Measurements from ENCODE around the gene OXTR. TPM values are rescaled to one million over a fixed set of nuclear protein-coding genes. Genes with fewer than 3 reads are reported as not detected.
A peak's percentile ranks its signal among the peaks of the same experiment; 100 is the strongest.

Gene OXTR
- total RNA-seq, 2 experiments from 2014 or later: 0.60 to 0.70 TPM

DNA sequence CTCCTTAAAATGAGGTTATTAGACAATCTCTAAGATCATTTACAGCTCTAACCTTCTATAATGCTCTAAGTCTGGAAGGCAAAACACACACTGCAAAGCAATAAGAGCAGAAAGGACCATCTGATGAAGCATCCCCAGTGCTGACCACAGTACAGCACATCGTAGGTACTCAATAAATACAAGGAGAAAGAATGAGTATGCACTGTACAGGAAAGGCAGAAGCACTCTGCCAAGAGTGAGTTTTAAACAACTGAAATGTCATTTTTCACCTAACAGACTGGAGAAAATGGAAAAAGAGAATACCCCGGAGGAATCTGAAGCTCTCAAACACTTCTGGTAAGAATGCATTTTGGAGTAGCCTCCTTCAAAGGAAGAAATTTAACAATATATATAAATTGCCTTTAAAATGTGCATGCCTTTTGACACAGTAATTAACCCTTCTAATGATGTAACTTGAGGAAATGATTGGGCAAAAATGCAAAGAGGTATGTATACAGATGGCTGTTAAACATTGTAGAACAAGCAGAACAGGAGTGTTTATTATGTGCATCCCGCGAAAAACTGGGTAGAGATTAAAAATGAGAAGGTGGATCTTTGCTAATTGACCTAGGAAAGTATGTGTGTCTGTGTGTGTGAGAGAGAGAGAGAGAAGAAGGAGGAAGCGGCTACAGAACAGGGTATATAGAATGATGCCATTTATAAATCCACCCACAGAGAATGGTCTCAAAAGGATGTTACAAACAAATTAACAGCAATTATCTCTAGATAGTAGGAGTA lies 8.0 kb upstream of the OXTR start:
- Mint-ChIP-seq H3K27me3 (peaks cover 5% of the 10 kb centered on the region), H3K36me3 (no peaks in the 10 kb centered on the region), H3K27ac (no peak overlapping the region), H3K4me1 (no peaks in the 10 kb centered on the region), H3K9me3 (no peaks in the 10 kb centered on the region), H3K4me3 (no peak overlapping the region)
- DNase-seq: no peak

DNA sequence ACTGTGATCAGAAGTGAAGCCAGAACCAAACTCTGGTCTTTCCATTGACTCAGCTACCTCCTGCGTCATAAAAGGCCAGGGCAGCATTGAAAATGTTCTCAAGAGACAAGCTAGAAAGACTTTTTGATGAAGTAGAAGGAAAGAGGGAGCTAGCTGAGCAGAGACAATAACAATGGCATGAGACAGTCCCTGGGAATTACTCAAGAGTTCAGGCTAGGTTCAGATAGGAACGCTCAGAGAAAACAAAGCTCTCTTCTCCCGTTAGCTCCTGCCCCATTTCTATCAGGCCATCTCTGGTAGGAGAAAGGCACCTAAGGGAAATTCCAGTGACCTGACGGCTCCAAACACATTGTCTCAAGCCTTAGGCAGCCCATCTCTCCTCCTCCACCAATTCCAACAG lies 7.0 kb upstream of the OXTR start:
- no peak for DNase-seq
- Mint-ChIP-seq H3K36me3 (no peaks in the 10 kb centered on the region), H3K4me3 (no peak overlapping the region), H3K4me1 (no peaks in the 10 kb centered on the region), H3K27me3 (peaks cover 13% of the 10 kb centered on the region), H3K27ac (no peak overlapping the region), H3K9me3 (no peaks in the 10 kb centered on the region)

DNA sequence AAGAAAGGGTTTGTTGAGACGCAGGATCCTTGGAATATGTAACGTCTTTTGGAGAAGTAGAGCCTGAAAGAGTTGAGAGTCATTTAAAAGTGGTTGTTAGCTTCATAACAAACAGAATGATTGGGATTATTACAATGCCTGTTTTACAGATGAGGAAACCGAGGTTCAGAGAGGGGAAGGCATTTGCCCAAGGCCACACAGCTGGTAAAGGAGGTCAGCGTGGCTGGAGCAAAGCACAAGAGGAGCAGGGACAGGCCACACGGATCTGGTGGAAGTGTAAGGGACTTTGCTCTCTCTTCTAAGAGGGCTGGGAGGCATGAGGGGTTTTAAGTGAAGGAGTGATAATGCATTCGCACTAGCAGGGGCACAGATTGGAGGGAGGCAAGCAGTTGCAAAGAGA lies 6.2 kb upstream of the OXTR start:
- Mint-ChIP-seq H3K9me3 (no peaks in the 10 kb centered on the region), H3K4me3 (no peak overlapping the region), H3K27ac (no peak overlapping the region), H3K27me3 (peaks cover 21% of the 10 kb centered on the region), H3K4me1 (no peaks in the 10 kb centered on the region), H3K36me3 (no peaks in the 10 kb centered on the region)
- no peak for DNase-seq

DNA sequence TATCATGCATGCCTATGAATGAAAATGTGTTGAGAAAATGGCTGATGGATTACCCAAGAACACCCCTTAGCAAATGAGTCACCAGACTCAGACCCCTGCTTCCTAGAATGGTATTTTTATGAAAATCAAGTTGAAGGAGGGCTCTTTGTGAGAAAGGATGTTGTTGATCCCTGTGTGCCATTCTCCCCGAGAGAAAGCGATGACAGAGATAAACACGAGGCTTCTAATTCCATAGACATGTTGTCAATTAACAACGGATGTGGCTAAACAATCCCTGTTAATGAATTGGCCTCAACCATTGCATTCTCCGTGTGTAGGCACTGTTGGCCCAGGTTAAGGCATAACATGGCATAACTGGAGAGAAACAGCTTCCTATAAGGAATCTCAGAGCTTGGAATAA lies 5.8 kb upstream of the OXTR start:
- no peak for DNase-seq

DNA sequence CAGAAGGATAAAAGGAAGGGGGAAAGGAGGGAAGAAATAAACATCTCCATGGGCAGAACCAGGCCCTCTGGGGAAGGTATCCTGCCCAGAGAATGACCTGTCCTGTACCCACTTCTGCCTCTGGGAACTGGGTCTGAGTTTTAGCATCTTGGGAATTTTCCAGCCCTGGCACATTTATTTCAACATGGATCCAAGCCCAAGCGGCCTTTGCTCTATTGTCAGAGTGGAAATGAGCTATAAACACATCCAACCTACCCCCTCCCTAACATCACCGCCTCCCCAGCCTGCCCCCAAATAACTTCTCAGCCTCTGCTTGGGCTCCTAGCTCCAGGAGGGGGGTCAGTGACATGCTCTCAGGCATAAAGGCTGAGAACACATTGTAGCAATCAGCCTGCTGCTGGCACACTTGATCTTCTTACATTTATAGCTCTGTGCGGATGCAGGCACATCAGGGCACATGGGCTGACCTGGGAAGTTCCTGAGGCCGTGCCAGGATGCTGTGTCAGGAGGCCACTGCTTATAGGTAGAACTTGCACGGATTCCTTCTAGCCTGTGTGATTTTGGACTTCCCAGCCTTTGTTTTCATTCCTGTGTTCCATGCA lies 4.6 kb upstream of the OXTR start:
- no peaks in the 10 kb centered on the region for H3K36me3 Mint-ChIP-seq
- H3K4me3 Mint-ChIP-seq: no peak overlapping the region
- H3K27me3 Mint-ChIP-seq: peaks cover 36% of the 10 kb centered on the region
- no peak overlapping the region for H3K27ac Mint-ChIP-seq
- DNase-seq: no peak
- H3K9me3 Mint-ChIP-seq: no peaks in the 10 kb centered on the region
- H3K4me1 Mint-ChIP-seq: peaks cover 6% of the 10 kb centered on the region

More for the DNA sequence above, 5.8 kb upstream of the OXTR start:
- no peaks in the 10 kb centered on the region for H3K36me3 Mint-ChIP-seq
- H3K27ac Mint-ChIP-seq: no peak overlapping the region
- no peaks in the 10 kb centered on the region for H3K4me1 Mint-ChIP-seq
- no peak overlapping the region for H3K4me3 Mint-ChIP-seq
- H3K27me3 Mint-ChIP-seq: peaks cover 25% of the 10 kb centered on the region
- H3K9me3 Mint-ChIP-seq: no peaks in the 10 kb centered on the region

DNA sequence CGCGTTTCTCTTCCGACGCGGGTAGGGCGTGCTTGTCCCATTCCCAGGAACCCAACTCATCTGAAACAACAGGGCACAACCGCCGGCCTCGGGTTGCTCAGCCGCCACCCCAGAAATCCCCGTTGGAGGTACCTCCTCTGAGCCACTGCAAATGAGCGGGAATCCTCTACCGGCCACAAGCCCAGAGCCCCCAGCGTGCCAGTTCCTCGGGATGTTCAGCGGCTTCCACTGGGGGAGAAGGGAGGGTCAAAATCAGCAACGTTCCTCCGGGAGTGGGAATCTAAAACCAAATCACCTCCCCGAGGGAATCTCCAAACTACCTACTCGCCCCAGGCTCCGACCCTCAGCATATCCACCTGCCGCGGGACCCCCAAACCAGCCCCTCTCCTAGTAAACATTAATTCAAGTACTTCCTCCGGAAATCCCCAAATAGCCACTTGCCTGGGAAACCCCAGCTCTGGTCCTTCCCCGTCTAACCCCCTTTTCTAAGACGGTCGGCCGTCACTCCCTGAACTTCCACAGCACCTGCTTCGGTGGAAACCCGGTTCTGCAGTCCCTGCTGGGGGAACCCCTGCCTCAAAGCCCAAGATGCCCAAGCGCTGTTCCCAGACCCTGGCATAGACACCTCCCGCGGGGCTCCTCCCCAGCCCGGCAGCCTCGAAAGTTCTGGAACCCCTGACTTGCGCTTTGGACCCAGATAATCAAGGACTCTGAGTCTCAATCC lies 887 bp downstream of the OXTR start:
- peaks cover 14% of the 10 kb centered on the region for H3K4me1 Mint-ChIP-seq
- no peak overlapping the region for H3K4me3 Mint-ChIP-seq
- H3K27ac Mint-ChIP-seq: no peak overlapping the region
- H3K27me3 Mint-ChIP-seq: peaks cover 62% of the 10 kb centered on the region
- no peaks in the 10 kb centered on the region for H3K9me3 Mint-ChIP-seq
- no peak for DNase-seq
- no peaks in the 10 kb centered on the region for H3K36me3 Mint-ChIP-seq

DNA sequence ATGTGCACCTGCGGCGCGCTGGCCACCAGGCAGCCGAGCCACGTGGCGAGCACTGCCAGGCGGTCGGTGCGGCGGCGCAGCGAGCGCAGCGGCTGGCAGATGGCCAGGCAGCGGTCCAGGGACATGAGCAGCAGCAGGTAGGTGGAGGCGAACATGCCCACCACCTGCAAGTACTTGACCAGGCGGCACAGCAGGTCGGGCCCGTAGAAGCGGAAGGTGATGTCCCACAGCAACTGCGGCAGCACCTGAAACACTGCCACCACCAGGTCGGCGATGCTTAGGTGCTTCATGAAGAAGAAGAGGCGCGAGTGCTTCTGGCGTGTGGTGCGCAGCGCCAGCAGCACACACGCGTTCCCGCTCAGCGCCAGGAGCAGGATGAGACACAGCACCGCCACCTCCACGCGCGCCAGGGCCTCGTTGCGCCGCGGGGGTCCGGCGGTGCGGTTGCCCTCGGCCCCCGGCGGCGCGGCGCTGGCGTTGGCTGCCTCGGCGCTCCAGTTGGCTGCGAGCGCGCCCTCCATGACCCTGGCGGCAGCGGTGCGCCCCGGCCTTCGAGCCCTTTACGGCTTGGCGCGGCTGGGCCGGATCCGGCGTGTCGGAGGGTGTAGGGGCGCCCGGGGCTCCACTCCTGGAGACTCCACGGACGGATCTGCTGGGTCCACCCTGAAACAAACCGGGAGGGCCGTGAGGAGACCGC lies 1.6 kb downstream of the OXTR start:
- no peak overlapping the region for H3K4me3 Mint-ChIP-seq
- peaks cover 61% of the 10 kb centered on the region for H3K27me3 Mint-ChIP-seq
- H3K4me1 Mint-ChIP-seq: peaks cover 14% of the 10 kb centered on the region
- H3K9me3 Mint-ChIP-seq: no peaks in the 10 kb centered on the region
- peak; percentile 30 for DNase-seq
- no peak overlapping the region for H3K27ac Mint-ChIP-seq
- no peaks in the 10 kb centered on the region for H3K36me3 Mint-ChIP-seq

DNA sequence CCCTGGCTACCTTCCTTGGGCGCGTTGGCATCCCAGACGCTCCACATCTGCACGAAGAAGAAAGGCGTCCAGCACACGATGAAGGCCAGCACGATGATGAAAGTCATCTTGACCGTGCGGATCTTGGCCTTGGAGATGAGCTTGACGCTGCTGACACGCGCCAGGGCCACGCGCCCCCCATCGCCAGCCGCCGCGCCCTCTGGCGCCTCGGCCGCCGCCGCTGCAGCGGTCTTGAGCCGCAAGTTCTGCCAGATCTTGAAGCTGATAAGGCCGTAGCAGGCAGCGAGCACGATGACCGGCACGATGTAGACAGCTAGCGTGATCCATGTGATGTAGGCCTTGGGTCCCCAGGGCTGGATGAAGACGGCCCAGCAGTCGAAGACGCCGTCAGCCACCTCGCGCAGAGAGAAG lies 2.2 kb downstream of the OXTR start:
- Mint-ChIP-seq H3K4me1 (peaks cover 14% of the 10 kb centered on the region), H3K9me3 (no peaks in the 10 kb centered on the region), H3K36me3 (no peaks in the 10 kb centered on the region), H3K4me3 (no peak overlapping the region), H3K27ac (no peak overlapping the region), H3K27me3 (peaks cover 56% of the 10 kb centered on the region)
- DNase-seq: no peak

DNA sequence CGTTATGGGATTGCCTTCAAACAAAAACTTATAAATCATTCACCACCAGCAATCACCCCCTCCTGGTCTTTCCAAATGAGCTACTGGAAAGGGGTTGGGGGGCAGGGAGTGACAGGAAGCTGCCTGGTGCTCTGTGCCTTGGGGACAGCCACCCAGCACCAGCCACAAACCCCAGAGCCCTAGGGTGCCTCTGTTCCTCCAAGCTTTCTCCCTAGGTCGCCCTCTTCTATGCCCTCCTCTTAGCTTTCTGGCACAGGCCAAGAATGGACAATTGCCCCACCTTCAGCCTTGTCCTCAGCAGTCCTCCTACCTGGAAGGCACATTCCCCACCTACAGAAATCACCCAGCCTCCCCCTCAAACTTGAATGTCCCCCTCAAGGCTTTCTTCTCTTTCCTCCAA lies 3.3 kb downstream of the OXTR start:
- Mint-ChIP-seq H3K36me3 (no peaks in the 10 kb centered on the region), H3K27me3 (peaks cover 47% of the 10 kb centered on the region), H3K27ac (no peak overlapping the region), H3K4me1 (peaks cover 14% of the 10 kb centered on the region), H3K9me3 (no peaks in the 10 kb centered on the region), H3K4me3 (no peak overlapping the region)
- no peak for DNase-seq

DNA sequence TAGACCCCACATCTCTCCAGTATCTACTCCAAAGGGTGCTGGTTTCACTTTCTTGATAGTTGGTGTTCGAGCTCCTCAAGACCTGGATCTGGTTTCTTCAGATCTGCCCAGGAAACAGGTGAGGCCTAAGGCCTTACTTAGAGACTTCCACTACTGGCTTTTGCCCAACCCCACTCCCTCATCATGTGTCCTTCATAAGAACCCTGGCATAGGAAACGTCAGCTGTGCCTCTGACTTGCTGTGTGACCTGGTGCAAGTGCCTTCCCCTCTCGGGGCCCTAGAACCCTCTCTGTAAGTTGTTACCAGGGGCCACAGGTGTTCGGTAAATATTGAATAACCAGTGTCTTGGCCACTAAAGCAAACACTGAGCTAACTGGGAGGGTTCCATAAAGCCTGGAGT lies 3.9 kb downstream of the OXTR start:
- Mint-ChIP-seq H3K4me3 (no peak overlapping the region), H3K4me1 (peaks cover 14% of the 10 kb centered on the region), H3K27ac (no peak overlapping the region), H3K27me3 (peaks cover 41% of the 10 kb centered on the region), H3K9me3 (no peaks in the 10 kb centered on the region), H3K36me3 (no peaks in the 10 kb centered on the region)
- DNase-seq: no peak

DNA sequence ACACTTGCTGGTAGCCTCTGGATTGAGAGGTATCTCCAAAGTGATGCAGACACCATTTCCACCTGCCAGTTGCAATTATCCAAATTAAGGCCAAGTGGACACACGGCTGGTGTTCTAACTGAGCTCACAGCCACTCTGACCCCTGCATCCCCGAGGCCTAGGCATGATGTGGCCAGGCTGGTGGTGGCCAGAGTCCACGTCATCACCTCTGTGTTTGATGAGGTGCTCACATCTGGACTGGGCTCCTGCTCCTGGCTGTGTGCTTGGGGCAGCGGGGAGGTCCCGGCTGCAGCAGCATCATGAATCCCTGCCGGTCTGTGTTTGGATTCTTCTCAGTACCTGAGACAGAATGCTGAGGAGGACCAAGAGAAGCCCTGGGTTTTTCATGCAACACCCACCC lies 4.9 kb downstream of the OXTR start:
- peaks cover 31% of the 10 kb centered on the region for H3K27me3 Mint-ChIP-seq
- no peak overlapping the region for H3K4me3 Mint-ChIP-seq
- no peaks in the 10 kb centered on the region for H3K36me3 Mint-ChIP-seq
- H3K27ac Mint-ChIP-seq: no peak overlapping the region
- H3K9me3 Mint-ChIP-seq: no peaks in the 10 kb centered on the region
- peaks cover 12% of the 10 kb centered on the region for H3K4me1 Mint-ChIP-seq
- no peak for DNase-seq

DNA sequence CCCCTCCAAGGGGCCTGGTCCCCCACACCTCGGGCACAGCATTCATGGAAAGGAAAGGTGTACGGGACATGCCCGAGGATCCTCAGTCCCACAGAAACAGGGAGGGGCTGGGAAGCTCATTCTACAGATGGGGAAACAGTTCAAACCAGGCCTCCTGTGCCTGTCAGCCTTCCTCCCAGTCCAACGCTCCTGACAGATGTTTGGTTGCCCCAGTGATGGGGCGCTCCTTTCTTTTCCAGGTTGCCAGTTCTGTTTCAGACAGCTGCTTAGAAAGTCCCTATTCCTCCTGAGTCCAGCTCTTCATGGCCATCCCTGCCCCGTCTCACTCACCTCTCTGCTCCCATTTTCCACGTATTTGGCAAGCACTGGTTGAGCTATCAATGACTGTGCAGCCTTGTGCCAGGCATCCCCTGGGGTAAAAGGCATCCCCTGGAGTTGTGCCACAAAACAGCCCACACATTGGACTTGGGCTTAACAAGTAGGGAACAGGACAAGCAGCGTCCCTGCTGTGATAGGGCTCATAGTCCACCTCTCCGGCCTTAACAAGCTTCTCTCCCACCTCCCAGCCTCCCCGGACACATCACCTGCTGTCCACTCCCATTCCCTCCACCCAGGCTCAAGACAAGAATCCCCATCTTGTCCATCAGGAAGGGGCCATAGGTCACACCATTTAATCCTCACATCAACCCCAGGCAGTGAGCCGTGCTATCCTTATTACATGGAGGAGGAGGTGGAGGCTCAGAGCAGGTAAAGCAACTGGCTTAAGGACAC lies 6.6 kb downstream of the OXTR start:
- peaks cover 15% of the 10 kb centered on the region for H3K27me3 Mint-ChIP-seq
- H3K27ac Mint-ChIP-seq: no peak overlapping the region
- H3K36me3 Mint-ChIP-seq: no peaks in the 10 kb centered on the region
- H3K4me3 Mint-ChIP-seq: no peak overlapping the region
- no peak for DNase-seq
- no peaks in the 10 kb centered on the region for H3K9me3 Mint-ChIP-seq
- H3K4me1 Mint-ChIP-seq: no peaks in the 10 kb centered on the region

DNA sequence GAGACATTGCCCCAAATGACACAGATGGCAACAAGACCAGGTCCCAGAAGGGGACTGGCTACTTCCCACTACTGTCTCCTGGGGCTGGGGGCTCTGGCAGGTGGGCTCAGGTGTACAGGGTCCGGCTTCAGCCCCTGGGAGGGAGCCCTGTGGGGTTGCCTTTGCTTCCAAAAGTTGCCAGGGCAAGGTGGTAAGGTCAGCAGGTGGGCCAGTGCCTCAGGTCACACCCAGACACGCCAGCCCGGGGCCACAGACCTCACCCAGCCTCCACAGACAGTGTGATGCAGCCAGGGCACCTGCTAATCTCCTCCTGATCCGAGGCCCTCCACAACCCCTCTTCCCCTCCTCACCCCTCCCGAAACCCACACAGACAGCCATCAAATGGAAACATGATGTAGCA lies 7.5 kb downstream of the OXTR start:
- Mint-ChIP-seq H3K36me3 (no peaks in the 10 kb centered on the region), H3K9me3 (no peaks in the 10 kb centered on the region), H3K4me3 (no peak overlapping the region), H3K27ac (no peak overlapping the region), H3K4me1 (no peaks in the 10 kb centered on the region), H3K27me3 (peaks cover 8% of the 10 kb centered on the region)
- DNase-seq: no peak

DNA sequence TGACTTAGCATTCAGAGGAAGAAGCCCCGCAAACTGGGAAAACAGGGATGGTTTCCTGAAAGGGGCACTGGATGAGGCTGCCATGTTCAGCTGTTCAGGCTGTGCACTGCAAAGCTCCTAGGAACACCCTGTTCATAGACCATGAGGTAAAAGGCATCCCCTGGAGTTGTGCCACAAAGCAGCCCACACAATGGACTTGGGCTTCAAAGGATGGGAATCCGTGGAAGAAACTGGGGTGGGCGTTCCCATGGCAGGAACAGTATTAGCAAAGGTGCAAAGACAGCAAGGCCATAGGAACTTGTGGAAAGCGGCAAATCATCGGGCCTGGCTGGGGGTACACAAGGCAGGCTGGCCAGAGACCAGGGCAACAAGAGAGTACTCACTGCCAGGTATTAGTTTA lies 8.9 kb downstream of the OXTR start:
- DNase-seq: no peak
- no peak overlapping the region for H3K27ac Mint-ChIP-seq
- no peaks in the 10 kb centered on the region for H3K4me1 Mint-ChIP-seq
- no peaks in the 10 kb centered on the region for H3K36me3 Mint-ChIP-seq
- no peaks in the 10 kb centered on the region for H3K9me3 Mint-ChIP-seq
- H3K27me3 Mint-ChIP-seq: no peaks in the 10 kb centered on the region
- H3K4me3 Mint-ChIP-seq: no peak overlapping the region
